Measurements from ENCODE around the gene PLPP4. TPM values are rescaled to one million over a fixed set of nuclear protein-coding genes. Genes with fewer than 3 reads are reported as not detected.

PLPP4 gene
- total RNA-seq, 4 donors from 2014 or later, result 0.41 to 0.79 TPM; not detected in 2

DNA sequence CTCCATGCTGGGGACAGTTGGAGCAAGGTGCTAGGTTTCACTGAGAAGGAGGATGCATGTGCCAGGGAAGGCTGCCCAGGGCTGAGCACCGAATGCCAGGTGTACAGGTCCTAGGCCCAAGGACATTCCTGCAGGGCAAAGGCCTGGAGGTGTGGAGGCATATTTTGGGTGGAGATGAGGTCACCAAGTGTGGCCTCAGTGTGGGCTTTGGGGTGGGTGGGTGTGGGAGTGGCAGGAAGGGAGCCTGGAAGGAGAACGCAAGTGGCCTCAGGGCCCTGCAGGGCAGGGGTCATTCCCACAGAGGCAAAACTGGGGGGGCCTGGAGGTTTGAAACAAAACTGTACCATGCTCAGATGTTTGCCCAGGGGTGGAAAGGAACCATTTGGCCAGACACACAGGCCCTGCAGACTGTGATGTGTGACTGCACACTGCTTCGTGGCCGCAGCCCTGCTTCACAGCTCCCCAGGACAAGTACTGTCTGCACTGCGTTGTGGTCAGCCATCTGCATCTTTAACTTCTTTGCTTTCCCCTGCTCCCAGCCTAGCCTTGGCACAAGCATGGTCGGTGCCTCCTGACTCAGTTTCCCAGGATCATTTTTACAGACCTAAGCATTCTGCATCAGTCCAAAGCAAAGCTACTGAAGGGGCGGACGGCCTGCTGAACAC, 5.1 kb downstream of the PLPP4 start:
- Histone ChIP-seq H3K27ac (no peak overlapping the region), H3K9me3 (no peaks in the 10 kb centered on the region), H3K4me1 (peaks cover 5 to 7% (median 6%) of the 10 kb centered on the region in 4 donors), H3K27me3 (peaks cover 44% of the 10 kb centered on the region), H3K36me3 (no peaks in the 10 kb centered on the region), H3K4me3 (no peak overlapping the region)
- no peak for TF ChIP-seq EP300 (IDR thresholded peaks at IDR 0.05; ENCODE audit: low read depth)
- TF ChIP-seq, protein P1, sequence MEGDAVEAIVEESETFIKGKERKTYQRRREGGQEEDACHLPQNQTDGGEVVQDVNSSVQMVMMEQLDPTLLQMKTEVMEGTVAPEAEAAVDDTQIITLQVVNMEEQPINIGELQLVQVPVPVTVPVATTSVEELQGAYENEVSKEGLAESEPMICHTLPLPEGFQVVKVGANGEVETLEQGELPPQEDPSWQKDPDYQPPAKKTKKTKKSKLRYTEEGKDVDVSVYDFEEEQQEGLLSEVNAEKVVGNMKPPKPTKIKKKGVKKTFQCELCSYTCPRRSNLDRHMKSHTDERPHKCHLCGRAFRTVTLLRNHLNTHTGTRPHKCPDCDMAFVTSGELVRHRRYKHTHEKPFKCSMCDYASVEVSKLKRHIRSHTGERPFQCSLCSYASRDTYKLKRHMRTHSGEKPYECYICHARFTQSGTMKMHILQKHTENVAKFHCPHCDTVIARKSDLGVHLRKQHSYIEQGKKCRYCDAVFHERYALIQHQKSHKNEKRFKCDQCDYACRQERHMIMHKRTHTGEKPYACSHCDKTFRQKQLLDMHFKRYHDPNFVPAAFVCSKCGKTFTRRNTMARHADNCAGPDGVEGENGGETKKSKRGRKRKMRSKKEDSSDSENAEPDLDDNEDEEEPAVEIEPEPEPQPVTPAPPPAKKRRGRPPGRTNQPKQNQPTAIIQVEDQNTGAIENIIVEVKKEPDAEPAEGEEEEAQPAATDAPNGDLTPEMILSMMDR (IDR thresholded peaks at IDR 0.05), result no peak
- TF ChIP-seq POLR2AphosphoS5 (IDR thresholded peaks at IDR 0.05), result no peak
- in situ Hi-C loops (cut with MboI; ENCODE audit: low pct_ligation_motif_present in 1 of 4, low pct_unique_long_range_greater_than_20kb in 1 of 4, low sequenced_read_pairs in 3 of 4) (no loop called here), intact Hi-C loops (cut with DNase I; ENCODE audit: low total_unique reads) (no loop called here)
- 86 to 100% methylated on average over 1 to 8 of the region's 8 CpGs for WGBS, 2 donors (ENCODE audit: low coverage in 1 of 2)
- DNase-seq, result no peak

DNA sequence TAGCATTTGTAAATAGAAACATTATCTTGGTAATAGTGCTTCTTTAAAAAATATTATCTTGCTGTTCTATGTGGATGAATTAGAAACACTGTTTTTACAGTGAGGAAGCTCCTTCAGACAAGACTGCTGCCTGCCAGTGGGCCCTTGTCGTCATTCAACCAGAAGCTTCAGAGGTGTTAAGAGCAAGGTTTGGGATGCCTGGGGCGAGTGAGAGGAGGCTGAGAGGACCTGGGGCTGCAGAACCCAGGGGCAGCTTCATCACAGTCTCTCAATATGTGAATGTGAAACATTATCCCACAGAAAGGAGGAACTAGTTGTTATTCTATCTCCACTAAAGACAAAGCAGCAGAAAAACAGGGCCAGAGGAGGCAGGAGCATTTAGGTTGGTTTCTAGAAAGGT, 8.1 kb downstream of the PLPP4 start:
- DNase-seq, result no peak
- Histone ChIP-seq H3K27ac (no peak overlapping the region), H3K9me3 (no peaks in the 10 kb centered on the region), H3K27me3 (peaks cover 15% of the 10 kb centered on the region), H3K4me1 (no peaks in the 10 kb centered on the region), H3K4me3 (no peak overlapping the region), H3K36me3 (no peaks in the 10 kb centered on the region)
- in situ Hi-C loops (cut with MboI; ENCODE audit: low pct_ligation_motif_present in 1 of 4, low pct_unique_long_range_greater_than_20kb in 1 of 4, low sequenced_read_pairs in 3 of 4), result no loop called here
- TF ChIP-seq, protein P1 (IDR thresholded peaks at IDR 0.05), result no peak
- TF ChIP-seq POLR2A (IDR thresholded peaks at IDR 0.05) (no peak), EP300 (IDR thresholded peaks at IDR 0.05; ENCODE audit: low read depth) (no peak), POLR2AphosphoS5 (IDR thresholded peaks at IDR 0.05) (no peak)
- intact Hi-C loops (cut with DNase I; ENCODE audit: low total_unique reads), result no loop called here
- WGBS, 2 donors (ENCODE audit: low coverage in 1 of 2), result 58 to 76% methylated on average over 2 of the region's 2 CpGs

DNA sequence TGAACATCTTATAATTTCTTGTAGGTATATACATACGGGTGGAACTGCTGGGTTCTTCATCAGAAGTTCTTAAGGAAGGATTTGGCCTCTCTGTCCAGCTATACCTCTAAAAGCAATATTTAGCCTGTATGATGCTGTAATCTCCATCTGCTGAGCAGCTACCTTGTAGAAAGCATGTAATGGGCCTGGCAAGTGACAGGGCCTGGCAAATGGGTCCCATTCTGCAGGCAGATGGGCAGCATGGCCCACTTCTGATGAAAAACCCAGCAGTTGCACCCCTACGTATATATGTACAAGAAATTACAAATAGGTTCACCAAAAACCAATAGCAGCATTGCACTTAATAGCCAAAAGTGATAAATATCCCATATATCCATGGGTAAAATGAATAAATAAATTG, 9.0 kb downstream of the PLPP4 start:
- no peaks in the 10 kb centered on the region for H3K36me3 ChIP-seq
- H3K27ac ChIP-seq, result no peak overlapping the region
- no peak for TF ChIP-seq POLR2A (IDR thresholded peaks at IDR 0.05)
- WGBS, 2 donors (ENCODE audit: low coverage in 1 of 2), result 82 to 83% methylated on average over 2 of the region's 2 CpGs
- no peak overlapping the region for H3K4me3 ChIP-seq
- H3K27me3 ChIP-seq, result peaks cover 10% of the 10 kb centered on the region
- in situ Hi-C loops (cut with MboI; ENCODE audit: low pct_ligation_motif_present in 1 of 4, low pct_unique_long_range_greater_than_20kb in 1 of 4, low sequenced_read_pairs in 3 of 4) (no loop called here), intact Hi-C loops (cut with DNase I; ENCODE audit: low total_unique reads) (no loop called here)
- no peak for DNase-seq
- H3K9me3 ChIP-seq, result no peaks in the 10 kb centered on the region
- H3K4me1 ChIP-seq, result no peaks in the 10 kb centered on the region

DNA sequence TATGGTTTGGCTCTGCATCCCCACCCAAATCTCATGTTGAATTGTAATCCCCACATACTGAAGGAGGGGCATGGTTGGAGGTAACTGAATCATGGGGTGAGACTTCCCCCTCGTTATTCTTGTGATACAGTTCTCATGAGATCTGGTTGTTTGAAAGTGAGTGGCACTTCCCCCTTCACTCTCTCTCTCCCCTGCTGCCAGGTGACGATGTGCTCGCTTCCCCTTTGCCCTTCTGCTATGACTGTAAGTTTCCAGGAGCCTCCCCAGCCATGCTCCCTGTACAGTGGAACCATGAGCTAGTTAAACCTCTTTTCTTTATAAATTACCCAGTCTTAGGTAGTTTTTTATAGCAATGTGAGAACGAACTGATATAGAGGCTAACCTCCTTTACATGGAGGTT, 16.6 kb downstream of the PLPP4 start:
- no peak overlapping the region for H3K4me3 ChIP-seq
- 36 to 47% methylated on average over 3 to 4 of the region's 4 CpGs for WGBS, 2 donors (ENCODE audit: low coverage in 1 of 2)
- in situ Hi-C loops (cut with MboI; ENCODE audit: low pct_ligation_motif_present in 1 of 4, low pct_unique_long_range_greater_than_20kb in 1 of 4, low sequenced_read_pairs in 3 of 4) (no loop called here), intact Hi-C loops (cut with DNase I; ENCODE audit: low total_unique reads) (no loop called here)
- no peaks in the 10 kb centered on the region for H3K4me1 ChIP-seq
- DNase-seq, result no peak
- no peak overlapping the region for H3K27ac ChIP-seq
- H3K9me3 ChIP-seq, result no peaks in the 10 kb centered on the region
- TF ChIP-seq, protein P1 (IDR thresholded peaks at IDR 0.05), result no peak
- no peak for TF ChIP-seq POLR2A (IDR thresholded peaks at IDR 0.05)
- TF ChIP-seq EP300 (IDR thresholded peaks at IDR 0.05; ENCODE audit: low read depth), result no peak
- TF ChIP-seq POLR2AphosphoS5 (IDR thresholded peaks at IDR 0.05), result no peak
- H3K36me3 ChIP-seq, result no peaks in the 10 kb centered on the region
- H3K27me3 ChIP-seq, result peaks cover 5% of the 10 kb centered on the region

DNA sequence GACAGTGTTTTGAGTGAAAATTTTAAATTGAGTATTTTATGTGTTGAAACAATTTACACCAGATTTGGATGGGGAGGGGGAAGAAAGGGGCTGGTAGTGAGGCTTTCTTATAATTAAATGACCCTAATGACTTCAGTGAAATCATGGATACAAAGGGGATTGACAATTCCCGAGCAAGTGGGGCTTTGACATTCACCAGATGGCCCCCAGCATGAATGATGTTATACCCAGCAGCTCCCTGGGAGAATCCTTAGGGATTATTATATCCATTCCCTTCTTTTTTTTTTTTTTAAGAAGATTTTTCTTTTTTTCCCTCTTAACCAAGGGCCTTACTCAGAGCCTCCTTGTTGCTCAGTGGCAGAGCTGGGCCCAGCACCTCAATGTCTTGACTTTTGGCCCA, 17.9 kb downstream of the PLPP4 start:
- intact Hi-C loops (cut with DNase I; ENCODE audit: low total_unique reads), result loop anchor here (1.0 kb wide), 1 partner anchor 47 kb away; no protein-coding TSS in a partner anchor
- Histone ChIP-seq H3K27ac (no peak overlapping the region), H3K4me3 (no peak overlapping the region), H3K27me3 (peaks cover 5% of the 10 kb centered on the region), H3K36me3 (no peaks in the 10 kb centered on the region), H3K9me3 (no peaks in the 10 kb centered on the region), H3K4me1 (no peaks in the 10 kb centered on the region)
- no peak for DNase-seq
- WGBS, 2 donors (ENCODE audit: low coverage in 1 of 2), result 58 to 67% methylated on average over 1 of the region's 1 CpG
- in situ Hi-C loops (cut with MboI; ENCODE audit: low pct_ligation_motif_present in 1 of 4, low pct_unique_long_range_greater_than_20kb in 1 of 4, low sequenced_read_pairs in 3 of 4), result no loop called here
- TF ChIP-seq, protein P1 (IDR thresholded peaks at IDR 0.05), result no peak
- TF ChIP-seq POLR2A (IDR thresholded peaks at IDR 0.05) (no peak), POLR2AphosphoS5 (IDR thresholded peaks at IDR 0.05) (no peak), EP300 (IDR thresholded peaks at IDR 0.05; ENCODE audit: low read depth) (no peak)

Measured in transverse colon (tissue), 4 donors.